OCI-M1 (cell line): ENCODE results near the gene CTU2.

Source experiments
- DNase-seq: peaks from one replicate; lab custom pipeline; 2025; lab: John Stamatoyannopoulos, UW

The CTU2 gene

DNA sequence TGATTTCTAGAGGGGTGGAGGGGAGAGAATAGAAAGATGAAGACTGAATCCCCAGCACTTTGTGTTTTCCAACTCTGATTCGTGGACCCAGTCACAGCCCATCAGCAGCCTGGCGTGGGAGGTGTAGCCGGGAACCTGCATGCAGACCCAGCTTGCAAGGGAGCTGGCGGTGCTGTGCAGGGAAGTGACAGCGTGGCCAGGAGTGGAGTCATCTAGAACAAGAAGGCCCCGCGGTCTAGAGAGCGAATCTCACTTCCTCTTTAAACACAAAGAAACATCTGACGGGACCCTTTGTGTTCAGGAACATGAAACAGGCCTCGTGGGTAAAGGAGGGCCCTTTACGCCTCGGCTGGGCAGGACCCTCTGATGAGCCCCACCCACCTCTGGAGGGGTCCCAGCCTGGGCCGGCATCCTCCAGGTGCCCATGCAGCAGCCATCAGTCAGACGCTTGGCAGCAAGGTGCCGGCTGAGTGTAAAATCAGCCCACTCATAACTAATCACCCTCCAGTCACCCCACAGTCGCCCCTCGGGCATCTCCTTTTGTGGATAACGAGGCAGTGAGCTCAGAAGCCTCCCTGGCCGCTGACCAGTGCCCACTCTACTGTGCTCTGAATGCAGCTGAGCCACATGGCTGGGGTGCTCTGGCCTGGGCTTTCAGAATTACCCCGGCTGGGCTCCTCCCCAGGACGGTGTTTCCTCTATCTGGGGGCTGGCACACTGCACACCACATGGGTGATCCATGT, 24.4 kb upstream of the CTU2 start:
- peak; percentile 39 for DNase-seq

DNA sequence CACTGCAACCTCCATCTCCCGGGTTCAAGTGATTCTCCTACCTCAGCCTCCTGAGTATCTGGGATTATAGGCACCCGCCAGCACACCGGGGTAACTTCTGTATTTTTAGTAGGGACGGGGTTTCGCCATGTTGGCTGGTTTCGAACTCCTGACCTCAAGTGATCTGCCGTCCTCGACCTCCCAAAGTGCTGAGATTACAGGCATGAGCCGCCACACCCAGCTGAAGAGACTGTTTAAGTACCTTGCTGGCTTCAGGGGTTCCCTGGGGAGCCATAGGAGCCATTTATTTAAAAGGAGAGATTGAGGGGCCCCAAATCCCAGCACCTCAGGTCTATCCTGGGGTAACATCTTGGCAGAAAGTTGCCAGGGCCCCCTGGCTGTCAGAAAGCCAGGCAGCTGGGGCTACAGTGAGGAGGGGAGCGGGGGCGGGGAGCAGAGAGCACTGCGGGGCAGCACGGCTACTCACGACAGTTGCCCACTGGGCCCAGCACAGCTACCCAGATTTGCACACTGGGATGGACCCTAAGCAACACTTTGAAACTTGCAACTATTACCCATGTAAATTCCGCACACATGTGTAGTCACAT, 21.6 kb upstream of the CTU2 start:
- no peak for DNase-seq

DNA sequence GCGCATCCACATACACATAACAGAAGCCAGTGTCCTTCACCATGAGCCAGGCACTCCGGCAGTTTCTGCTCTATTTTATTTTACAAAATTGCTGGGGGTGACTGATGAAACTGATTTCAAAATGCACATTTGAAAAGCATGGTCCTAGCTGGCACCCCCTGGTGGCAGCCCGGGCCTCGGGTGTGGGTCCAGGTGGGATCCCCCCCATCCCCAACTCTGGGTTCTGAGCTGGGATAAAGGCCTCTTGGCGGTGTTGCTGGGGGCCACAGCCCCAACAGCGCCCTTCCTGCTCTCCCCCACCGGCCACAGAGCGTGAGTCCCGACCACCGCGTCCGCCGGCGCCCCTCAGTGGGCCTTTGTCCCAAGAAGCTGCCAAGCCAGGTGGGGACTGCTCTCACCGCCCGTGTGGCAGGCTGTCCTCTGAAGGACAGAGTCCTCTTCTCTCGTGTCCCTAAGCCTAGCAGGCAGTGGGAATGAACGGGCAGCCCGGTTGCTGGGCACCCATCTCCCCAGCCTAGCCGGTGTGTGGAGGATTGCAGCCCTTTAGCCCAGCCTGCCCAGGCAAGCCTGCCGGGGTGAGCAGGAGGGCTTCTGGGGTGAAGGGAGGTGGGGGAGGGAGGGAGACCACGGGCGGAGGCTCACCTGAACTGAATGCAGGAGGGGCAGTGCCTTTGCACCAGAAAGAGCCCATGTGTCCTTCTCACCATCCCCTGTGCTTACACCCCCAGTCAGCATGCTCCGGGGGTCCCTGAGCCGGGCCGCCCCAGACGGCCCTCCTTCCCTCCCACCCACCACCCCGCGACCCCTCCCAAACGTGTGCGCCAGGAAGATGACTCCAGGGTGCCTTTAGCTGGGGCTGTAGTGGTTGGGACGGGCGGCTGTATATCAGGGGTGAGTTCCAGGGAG, 20.9 kb upstream of the CTU2 start:
- peak; percentile 22 for DNase-seq

DNA sequence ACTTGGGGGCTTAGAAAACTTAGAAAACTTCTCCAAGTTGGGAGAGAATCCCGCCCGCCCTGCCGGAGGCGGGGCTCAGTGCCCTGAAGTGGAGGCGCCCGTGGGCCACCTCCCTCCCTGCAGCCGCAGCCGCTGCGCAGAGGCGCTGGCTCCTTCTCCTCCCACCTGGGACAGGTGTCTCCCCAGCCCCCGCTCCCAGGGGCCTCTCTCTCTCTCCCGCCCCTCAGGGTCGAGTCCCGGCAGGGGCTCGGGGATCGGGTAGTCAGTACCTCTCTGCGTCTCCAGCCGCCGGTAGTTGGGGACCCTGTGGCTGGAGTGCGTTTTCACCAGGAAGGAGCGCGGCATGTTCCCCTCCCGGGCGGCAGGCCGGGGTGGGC, 20.3 kb upstream of the CTU2 start:
- DNase-seq = no peak

DNA sequence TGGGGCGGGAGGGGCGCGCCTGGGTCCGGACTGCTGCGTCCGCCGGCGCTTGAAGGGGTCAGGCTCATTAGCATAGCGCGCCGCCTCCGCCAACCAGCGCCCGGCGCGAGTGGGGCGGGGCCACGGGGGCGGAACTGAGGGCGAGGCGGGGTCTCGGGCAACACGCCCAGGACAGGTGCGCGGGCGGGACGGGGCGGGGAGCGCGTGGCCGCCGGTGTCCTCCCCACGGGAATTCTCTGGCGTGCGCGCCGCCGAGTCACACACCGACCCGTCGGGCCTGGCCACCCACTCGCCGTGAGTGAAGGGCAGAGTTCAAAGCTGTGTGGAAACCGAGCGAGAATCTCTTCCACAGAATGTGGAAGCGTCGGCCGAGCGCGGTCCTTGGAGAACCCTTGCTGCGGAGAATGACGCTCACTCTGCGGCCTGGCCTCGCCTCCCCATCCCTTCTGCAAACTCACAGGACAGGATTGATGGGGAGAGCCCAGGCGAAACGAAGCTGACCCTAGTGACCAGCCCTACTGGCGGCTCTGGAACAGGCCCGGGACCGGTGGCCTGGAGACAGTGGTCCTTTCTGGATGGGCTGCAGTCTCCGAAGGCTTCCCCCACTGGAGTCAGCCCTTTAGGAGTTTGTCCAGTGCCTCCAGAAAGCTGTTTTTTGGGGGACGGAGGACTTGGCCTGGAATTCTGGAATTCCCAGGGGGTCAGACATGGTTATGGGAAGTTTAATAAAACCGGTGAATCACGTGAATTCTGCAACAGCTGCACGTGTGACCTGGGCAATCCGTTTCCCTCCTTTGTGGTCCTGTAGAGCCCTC, 19.7 kb upstream of the CTU2 start, which contains the start of gene SNAI3:
Gene SNAI3, minus strand, starts transcription at position 69 of the 815 bp plus-strand sequence. CDS start 101 bp downstream, outside the sequence.
- DNase-seq = peak; percentile 86

DNA sequence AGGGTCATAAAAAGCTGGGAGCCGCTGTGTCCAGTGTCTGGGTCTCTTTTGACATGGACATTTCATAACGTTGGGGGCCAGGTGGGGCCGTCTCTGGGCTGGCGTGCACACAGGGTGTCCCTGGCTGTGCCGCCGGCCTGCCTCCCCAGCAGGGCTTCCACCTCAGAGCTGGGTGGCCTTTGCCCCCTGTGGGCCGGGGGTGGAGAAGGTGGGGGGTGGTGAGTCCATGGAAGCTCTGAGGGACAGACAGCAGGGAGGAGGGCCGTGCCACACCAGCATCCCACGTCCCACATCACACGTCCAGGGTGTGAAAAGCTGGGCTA, 19.1 kb upstream of the CTU2 start:
- no peak for DNase-seq

DNA sequence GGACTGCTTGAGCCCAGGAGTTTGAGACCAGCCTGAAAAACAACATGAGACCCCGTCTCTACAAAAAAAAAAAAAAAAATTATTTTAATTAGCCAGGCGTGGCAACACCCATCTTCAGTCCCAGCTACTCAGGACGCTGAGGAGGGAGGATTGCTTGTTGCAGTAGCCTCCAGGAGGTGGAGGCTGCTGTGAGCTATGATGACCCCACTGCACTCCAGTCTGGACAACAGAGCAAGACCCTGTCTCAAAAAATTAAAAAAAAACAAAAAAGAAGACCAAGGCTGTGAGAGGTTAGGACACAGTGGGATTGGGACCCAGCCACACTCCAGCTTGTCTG, 18.7 kb upstream of the CTU2 start:
- DNase-seq = no peak

DNA sequence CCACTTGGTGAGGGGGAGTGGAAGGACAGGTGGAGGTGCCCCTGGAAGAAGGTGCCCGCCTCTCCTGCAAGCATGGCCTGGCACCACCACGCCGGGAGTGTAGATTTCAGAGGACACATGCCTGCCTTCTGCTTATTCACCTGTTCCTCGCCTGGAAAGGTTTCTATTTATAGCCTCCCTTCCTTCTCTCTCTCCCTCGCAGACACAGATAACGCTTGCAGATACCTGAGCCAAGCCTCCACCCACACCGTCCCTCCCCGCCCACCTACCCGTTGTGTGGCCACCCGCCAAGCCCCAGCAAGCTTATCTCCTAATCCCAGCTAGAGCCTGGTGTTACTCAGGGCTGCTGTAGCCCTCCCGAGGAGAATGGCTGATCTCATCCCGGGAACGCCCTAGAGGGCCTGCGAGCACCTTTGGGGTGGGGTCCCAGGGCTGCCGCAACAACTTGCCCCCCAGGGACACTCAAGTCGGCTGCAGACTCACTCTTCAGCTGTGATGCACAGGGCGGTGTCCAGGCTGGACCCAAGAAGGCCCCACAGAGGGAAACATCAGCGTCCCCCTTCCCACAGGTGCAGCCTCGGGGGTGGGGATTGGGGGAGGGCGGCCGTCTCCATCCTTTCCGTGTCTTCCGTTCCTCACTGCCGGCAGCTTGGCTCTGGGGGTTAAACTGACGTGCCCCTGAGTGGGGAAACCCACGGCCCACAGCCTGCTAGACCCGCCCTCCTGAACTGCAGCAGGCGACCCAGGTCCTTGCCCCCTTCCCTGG, 18.1 kb upstream of the CTU2 start:
- DNase-seq = peak; percentile 84

DNA sequence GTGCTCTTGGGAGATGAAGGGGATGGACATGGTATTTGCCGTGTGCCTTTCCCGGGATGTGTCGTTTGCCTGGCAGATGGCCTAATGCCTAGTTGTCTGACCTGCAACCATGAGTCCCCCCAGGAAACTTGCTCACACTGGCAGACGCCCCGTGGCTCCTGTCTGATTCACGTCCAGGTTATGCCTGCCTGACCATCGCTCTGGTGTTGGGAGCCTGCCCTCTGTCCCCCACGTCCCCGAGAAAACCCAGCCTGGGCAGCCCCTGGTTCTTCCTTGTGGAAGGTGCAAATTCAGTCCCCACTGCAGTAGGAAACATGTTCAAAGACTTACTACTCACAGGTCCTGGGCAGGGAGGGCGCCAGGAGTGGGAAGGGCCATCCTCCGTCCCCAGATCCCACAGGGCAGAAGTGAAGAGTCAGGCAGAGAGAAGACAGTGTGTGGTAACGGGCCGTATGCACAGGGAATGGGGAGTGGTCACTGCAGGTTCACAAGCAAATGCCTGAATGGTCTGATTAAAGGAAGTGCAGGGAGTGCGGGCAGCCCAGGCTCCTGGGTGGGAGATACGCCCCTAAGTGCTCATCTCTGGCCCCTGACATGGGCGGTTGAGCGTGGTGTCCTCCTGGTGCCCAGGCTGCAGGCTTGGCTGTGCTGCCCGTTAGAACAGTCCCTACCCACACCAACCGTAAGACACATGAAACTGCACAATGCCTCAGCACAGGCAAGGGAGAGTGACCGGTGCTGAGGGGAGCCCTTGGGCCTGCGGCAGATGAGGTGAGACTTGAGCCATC, 15.8 kb upstream of the CTU2 start:
- no peak for DNase-seq

DNA sequence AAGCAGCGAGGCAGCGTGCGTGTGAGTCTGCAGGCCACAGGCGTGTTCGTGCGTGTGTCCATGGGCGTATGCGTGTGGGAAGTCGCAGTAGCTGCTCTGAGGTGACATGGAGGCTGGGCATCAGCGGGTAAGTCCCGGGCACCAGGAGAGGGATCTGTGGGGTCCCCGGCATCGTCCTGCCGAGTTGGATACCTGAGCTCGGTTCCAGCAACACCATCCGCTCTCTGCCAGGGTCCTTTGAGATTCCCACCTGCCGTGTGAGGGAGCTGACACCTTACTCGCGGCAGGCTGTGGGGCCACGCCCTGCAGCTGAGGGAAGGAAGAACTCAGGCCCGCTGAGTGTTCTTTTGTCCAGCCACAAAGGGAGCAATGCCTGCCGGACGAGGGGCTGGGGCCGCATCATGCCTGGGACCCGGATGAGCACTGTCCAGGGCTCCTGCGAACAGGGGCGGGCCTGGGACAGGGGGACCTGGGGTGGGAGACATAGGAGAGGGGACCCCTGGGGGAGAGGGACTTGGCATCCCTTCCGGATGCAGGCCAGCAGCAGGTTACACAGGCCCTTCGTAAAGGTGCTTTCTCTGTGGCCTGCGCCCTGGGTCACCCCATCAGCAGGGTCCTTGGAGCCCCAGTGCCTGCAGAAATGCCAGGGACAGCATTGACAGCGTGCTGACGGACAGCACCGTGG, 15.0 kb upstream of the CTU2 start:
- DNase-seq = no peak

DNA sequence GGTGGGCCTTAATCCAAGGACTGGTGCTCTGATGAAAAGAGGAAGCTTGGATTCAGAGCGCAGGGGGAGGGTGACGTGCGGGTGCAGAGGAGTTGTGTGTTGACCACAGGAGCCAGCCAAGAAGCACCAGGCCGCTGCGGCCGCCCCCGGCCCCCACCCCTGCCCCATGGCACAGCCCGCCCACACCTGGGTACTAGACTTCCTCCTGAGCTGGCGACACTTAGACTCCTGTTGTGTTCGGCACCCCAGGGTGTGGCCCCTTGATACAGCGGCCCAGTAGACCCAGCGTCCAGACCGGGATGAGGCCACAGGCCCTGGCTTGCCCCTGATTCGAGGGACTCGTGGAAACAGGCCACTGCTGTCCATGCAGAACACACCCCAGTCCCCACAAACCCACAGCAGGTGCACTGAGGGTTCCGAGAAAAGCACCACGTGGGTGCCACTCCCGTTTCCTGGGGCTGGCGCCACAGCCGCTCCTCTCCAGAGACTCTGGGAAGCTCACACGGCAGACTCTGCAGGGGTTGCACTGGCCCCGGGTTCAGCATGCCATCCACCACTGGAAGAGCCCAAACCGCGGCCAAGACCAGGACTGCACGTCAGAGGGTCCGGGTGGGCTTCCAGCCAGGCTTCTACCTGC, 14.3 kb upstream of the CTU2 start:
- peak; percentile 89 for DNase-seq

DNA sequence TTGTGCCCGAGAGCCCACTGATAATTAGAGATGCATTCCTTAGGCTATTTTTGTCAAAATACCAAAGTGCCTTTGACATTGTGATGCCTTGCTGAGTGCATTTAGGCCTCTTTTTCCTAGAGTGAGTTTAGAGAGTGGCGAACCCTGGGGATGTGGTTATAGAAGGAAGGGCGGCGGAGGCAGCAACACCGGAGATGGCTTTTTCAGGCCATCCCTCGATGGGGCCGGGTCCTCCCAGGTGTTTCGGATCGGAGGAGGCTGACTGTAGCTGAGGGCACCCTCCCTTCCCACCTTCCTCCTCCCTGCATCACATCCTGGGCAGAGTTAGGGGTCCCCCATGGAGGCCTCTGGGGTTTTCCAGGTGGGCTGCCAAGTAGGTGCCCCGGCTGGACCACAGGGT, 13.4 kb upstream of the CTU2 start:
- no peak for DNase-seq

DNA sequence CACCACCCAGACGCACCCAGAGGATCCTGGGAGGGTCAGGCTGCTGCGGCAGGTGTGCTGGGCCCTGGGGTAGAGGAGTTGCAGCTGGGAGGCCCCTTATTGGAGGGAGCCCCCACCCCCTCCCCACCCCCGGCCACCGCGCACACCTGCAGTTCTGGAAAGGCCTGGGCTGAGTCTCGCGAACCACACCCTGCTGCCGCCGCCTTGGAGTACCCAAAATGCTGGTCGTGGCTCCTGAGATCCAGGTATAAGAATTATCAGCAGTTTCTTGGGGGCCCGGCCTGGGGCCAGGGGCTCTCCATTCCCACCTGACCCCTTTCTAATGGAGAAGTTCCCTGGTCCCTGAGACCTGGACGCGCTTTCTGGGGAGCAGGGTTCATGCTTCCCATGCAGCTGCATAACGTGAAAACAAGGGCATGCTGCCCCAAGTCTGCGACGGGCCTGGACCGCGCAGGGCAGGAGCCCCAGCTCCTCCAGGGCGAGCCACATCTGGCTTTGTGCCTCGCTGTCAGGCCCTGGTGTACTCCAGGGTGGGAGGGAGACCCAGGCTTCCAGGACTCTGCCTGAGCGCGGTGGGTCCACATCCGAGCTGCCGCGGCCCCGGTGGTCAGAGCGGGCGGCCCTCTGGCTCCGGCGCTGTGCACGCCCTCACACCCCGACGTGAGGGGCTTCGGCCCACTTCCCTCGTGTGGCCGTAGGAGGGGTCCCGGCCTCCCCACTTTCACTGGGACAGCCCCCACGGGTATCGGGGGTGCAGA, 12.7 kb upstream of the CTU2 start:
- no peak for DNase-seq

DNA sequence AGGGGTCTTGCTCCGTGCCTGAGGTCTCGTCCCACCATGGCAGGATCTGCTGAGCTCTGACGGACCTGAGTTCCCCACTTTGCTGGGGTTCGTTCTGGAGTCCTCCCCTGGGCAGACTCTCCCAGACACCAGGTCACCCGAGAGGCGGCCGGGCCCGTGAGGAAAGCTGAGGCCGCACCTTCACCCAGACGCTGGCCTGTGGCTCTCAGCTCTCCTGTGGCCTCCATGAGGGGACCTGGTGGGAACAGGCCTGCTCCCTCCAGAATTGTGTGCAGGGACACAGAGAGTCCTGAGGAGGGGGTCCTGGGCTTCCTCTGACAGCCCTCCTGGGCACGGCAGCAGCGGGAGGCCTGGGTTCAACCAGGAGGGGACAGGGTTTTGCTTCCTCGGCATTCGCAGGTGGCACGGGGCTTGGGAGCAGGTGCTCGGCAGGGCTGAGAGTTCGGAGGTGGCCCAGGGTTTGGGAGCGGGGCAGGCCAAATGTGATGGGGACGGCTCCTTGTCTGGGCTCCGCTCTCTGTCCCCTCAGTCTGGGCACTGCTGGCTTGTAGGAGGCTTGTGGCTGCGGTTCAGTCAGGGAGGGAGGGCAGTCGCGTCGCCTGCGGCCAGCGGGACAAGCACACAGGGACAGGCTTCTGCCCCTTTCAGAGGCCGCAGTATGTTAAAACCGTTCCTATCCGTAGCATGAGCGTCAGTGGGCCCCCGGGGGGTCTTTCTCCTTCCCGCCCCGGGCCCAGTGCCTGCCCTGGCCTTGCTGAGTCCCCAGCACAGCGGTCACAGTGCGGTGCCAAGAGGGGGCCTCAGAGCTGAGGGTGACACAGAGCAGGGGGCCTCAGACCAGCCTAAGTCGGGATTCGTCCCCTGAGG, 11.8 kb upstream of the CTU2 start:
- no peak for DNase-seq

DNA sequence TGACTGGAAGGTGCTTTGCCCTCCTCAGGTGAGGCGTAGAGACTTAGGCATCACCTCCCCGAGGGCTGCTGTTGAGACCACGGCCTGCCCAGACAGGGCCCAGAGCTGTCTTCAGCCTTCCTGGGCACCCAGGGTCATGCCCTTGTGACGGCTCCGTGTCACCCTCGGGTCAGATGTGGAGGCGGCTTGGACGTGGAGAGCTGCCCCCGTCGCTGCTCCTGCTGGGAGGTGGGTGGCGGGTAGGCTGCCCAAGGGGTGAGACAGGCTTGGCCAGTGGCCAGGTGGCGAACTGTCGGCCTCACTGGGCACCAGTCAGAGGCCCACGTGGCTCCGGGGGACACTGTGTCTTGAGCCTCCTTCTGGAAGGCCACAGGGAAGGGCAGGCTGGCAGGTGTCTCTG, 11.1 kb upstream of the CTU2 start:
- DNase-seq = no peak

DNA sequence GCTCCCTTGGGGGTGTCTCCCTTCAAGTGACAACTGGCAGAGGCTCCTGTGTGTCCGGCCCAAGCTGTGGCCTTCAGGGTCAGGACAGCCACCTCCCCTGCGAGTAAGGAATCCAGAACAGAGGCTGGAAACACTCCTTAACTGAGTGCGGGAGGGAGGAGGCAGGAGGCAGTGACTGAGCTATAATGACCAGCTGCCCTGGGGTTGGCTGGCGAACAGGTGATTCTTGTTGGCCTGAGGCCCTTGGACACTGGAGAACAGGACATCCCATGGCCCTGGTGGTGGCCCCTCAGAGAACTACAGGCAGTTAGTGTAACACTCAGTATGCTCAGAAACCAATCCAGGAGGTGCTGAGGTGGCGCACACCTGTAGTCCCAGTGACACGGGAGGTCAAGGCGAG, 10.6 kb upstream of the CTU2 start:
- DNase-seq = no peak

DNA sequence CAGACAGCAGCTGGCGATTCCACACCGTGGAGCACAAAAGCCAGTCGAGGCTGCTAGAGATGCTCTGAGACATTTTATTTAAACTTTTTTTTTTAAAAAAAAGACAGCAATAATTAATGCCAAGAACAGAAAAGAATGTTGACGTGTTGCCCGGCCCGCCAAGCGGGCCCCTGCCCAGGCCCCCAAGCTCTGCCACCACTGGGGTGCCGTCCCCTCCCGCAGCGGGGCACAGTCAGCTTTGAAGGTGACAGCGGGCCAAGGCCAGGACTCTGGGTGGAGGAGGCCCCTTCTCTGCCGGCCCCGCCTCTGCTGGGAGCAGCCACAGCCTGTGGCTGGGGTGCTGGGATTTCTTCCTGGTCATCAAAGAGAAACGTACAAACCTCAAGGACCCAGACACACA, 9.9 kb upstream of the CTU2 start:
- DNase-seq = no peak
